NCI-H82 treated with DMSO at 0.1 percent for 48 hours (cell line): ENCODE results near the gene LRP5.

Experiments used
- DNase-seq: peaks from one replicate; lab custom pipeline; 2025; ENCODE audit not compliant: unreplicated experiment; lab: John Stamatoyannopoulos, UW

Gene LRP5

DNA sequence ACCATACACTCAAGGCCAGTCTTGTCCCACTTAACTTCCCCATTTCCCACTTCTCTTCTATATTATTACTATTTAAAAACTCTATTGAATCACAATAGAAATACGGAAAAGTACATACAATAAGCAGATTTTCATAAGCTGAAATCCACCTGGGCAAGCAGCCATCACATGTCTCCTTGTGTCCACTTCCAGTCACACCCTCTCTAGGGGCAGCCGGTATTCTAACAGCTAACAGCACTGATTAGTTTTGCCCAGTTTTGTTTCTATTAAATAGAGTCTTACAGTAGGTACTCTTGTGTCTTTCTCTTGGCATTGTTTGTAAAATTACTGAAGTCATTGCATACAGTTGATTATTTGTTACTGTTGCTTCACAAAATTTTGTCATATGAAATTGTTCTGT is 185.9 kb downstream of the LRP5 start:
- no peak for DNase-seq
